ENCODE data around the gene PHF2.

Gene PHF2

GRCh38 chr9:93630806-93631411 lies 54.5 kb downstream of the PHF2 start:
- DNase-seq (ENCODE audit: low read depth in 2 of 2): no peak

- DNase-seq (ENCODE audit: low read depth in 2 of 2): no peak
Observed at GRCh38 chr9:93633492-93634221, 57.3 kb downstream of the PHF2 start.

GRCh38 chr9:93634311-93635185 lies 58.2 kb downstream of the PHF2 start:
- no peak for DNase-seq (ENCODE audit: low read depth in 2 of 2)

GRCh38 chr9:93635186-93636107 lies 59.1 kb downstream of the PHF2 start:
- DNase-seq (ENCODE audit: low read depth in 2 of 2): no peak

GRCh38 chr9:93636172-93636661 lies 59.8 kb downstream of the PHF2 start:
- DNase-seq (ENCODE audit: low read depth in 2 of 2): no peak

- DNase-seq (ENCODE audit: low read depth in 2 of 2): no peak
Observed at GRCh38 chr9:93636667-93637066, 60.3 kb downstream of the PHF2 start.

- no peak for DNase-seq (ENCODE audit: low read depth in 2 of 2)
Observed at GRCh38 chr9:93637886-93638285, 61.5 kb downstream of the PHF2 start.

GRCh38 chr9:93640027-93640426 lies 63.6 kb downstream of the PHF2 start:
- DNase-seq (ENCODE audit: low read depth in 2 of 2): no peak

- no peak for DNase-seq (ENCODE audit: low read depth in 2 of 2)
Observed at GRCh38 chr9:93642961-93643360, 66.6 kb downstream of the PHF2 start.

GRCh38 chr9:93644397-93645088 lies 68.2 kb downstream of the PHF2 start:
- DNase-seq (ENCODE audit: low read depth in 2 of 2): no peak

- no peak for DNase-seq (ENCODE audit: low read depth in 2 of 2)
Observed at GRCh38 chr9:93645149-93645889, 68.9 kb downstream of the PHF2 start.

- DNase-seq (ENCODE audit: low read depth in 2 of 2): no peak
Observed at GRCh38 chr9:93645921-93646639, 69.7 kb downstream of the PHF2 start.

GRCh38 chr9:93646640-93647178 lies 70.3 kb downstream of the PHF2 start:
- DNase-seq (ENCODE audit: low read depth in 2 of 2): no peak

- DNase-seq (ENCODE audit: low read depth in 2 of 2): no peak
Observed at GRCh38 chr9:93648181-93648580, 71.8 kb downstream of the PHF2 start.

GRCh38 chr9:93648836-93649235 lies 72.5 kb downstream of the PHF2 start:
- no peak for DNase-seq (ENCODE audit: low read depth in 2 of 2)

GRCh38 chr9:93649610-93650261 lies 73.4 kb downstream of the PHF2 start:
- no peak for DNase-seq (ENCODE audit: low read depth in 2 of 2)

- DNase-seq (ENCODE audit: low read depth in 2 of 2): no peak
Observed at GRCh38 chr9:93650448-93650847, 74.1 kb downstream of the PHF2 start.

- DNase-seq (ENCODE audit: low read depth in 2 of 2): no peak
Observed at GRCh38 chr9:93651521-93651950, 75.2 kb downstream of the PHF2 start.
